DND-41 (cell line): Measurements from ENCODE around the gene CFLAR.

ENCODE experiments used
- ATAC-seq: fragments of 200-7000 bp; cut with Tn5 transposase; 3 replicates; pipeline ENCODE4 v1.9.1; 2021; ENCODE audit warnings: low read depth; ENCODE audit not compliant: insufficient read depth
- DNase-seq: peaks from one replicate; pipeline ENCODE4 v3.0.0-alpha.2; 2020
- H2AFZ ChIP-seq: 2 replicates; pipeline ENCODE4 v1.6.0; 2012; ENCODE audit warnings: low read depth, low read length
- H3K27ac ChIP-seq: 2 replicates; pipeline ENCODE4 v1.5.1; 2012; ENCODE audit warnings: low read length, inconsistent platforms
- H3K27me3 ChIP-seq: fragments of 200-600 bp; sonication (generic); 2 replicates; pipeline ENCODE4 v1.6.0; 2012; ENCODE audit warnings: low read length, mild to moderate bottlenecking, inconsistent platforms; ENCODE audit not compliant: insufficient read depth, poor library complexity
- H3K36me3 ChIP-seq: 2 replicates; pipeline ENCODE4 v1.5.1; 2012; ENCODE audit warnings: low read length, inconsistent platforms; ENCODE audit not compliant: insufficient read depth
- H3K4me1 ChIP-seq: 2 replicates; pipeline ENCODE4 v1.5.1; 2012; ENCODE audit warnings: mild to moderate bottlenecking, low read length; ENCODE audit not compliant: insufficient read depth
- H3K4me2 ChIP-seq: 2 replicates; pipeline ENCODE4 v1.6.0; 2012; ENCODE audit warnings: mild to moderate bottlenecking, moderate library complexity, low read length, inconsistent platforms; ENCODE audit not compliant: insufficient read depth
- H3K4me3 ChIP-seq, 2 experiments: fragments of 200-600 bp in 1 of 2; shearing (Covaris generic) in 1 of 2; 2 replicates each; pipeline ENCODE4 v1.5.1; 2012 to 2016; ENCODE audit warnings: inconsistent platforms in 2 of 2, low read length in 2 of 2, mild to moderate bottlenecking in 2 of 2, low read depth in 1 of 2, moderate library complexity in 1 of 2
- H3K79me2 ChIP-seq: 2 replicates; pipeline ENCODE4 v1.6.0; 2012; ENCODE audit warnings: low read length, inconsistent platforms; ENCODE audit not compliant: insufficient read depth
- H3K9ac ChIP-seq: 2 replicates; pipeline ENCODE4 v1.6.0; 2012; ENCODE audit warnings: low read depth, mild to moderate bottlenecking, inconsistent platforms, low read length, moderate library complexity
- H3K9me3 ChIP-seq: 2 replicates; pipeline ENCODE4 v1.5.1; 2012; ENCODE audit warnings: low read length, moderate library complexity, mild to moderate bottlenecking, inconsistent platforms; ENCODE audit not compliant: insufficient read depth, severe bottlenecking
- H4K20me1 ChIP-seq: 2 replicates; pipeline ENCODE4 v1.6.0; 2012; ENCODE audit warnings: low read length; ENCODE audit not compliant: insufficient read depth
- EZH2 ChIP-seq: IDR thresholded peaks from 3 replicates; pipeline ENCODE4 v1.6.1; 2012; ENCODE audit warnings: borderline replicate concordance, low read depth, mild to moderate bottlenecking, moderate library complexity, low read length, inconsistent platforms; ENCODE audit not compliant: severe bottlenecking
- TF ChIP-seq, protein P1 (sequence below): IDR thresholded peaks from 2 replicates; pipeline ENCODE4 v1.5.1; 2012; ENCODE audit warnings: borderline replicate concordance, low read length, moderate library complexity, mild to moderate bottlenecking; ENCODE audit not compliant: poor library complexity, severe bottlenecking; ENCODE audit errors: extremely low read depth

Gene CFLAR

GRCh38 chr2:201219328-201220096 is 103.5 kb downstream of the CFLAR start:
- no peak overlapping the region for H3K4me2 ChIP-seq
- no peaks in the 10 kb centered on the region for H3K27me3 ChIP-seq
- no peak overlapping the region for H3K9ac ChIP-seq
- H3K27ac ChIP-seq = no peak overlapping the region
- H3K79me2 ChIP-seq = no peaks in the 10 kb centered on the region
- peaks cover 16% of the 10 kb centered on the region for H3K36me3 ChIP-seq
- no peaks in the 10 kb centered on the region for H3K9me3 ChIP-seq
- TF ChIP-seq EZH2 = no peak
- TF ChIP-seq, protein P1, sequence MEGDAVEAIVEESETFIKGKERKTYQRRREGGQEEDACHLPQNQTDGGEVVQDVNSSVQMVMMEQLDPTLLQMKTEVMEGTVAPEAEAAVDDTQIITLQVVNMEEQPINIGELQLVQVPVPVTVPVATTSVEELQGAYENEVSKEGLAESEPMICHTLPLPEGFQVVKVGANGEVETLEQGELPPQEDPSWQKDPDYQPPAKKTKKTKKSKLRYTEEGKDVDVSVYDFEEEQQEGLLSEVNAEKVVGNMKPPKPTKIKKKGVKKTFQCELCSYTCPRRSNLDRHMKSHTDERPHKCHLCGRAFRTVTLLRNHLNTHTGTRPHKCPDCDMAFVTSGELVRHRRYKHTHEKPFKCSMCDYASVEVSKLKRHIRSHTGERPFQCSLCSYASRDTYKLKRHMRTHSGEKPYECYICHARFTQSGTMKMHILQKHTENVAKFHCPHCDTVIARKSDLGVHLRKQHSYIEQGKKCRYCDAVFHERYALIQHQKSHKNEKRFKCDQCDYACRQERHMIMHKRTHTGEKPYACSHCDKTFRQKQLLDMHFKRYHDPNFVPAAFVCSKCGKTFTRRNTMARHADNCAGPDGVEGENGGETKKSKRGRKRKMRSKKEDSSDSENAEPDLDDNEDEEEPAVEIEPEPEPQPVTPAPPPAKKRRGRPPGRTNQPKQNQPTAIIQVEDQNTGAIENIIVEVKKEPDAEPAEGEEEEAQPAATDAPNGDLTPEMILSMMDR = no peak
- ATAC-seq (no peak), DNase-seq (no peak)
- H3K4me3 ChIP-seq = no peak overlapping the region
- H3K4me1 ChIP-seq = peaks cover 22% of the 10 kb centered on the region
- H4K20me1 ChIP-seq = no peaks in the 10 kb centered on the region
- no peak overlapping the region for H2AFZ ChIP-seq

DNA sequence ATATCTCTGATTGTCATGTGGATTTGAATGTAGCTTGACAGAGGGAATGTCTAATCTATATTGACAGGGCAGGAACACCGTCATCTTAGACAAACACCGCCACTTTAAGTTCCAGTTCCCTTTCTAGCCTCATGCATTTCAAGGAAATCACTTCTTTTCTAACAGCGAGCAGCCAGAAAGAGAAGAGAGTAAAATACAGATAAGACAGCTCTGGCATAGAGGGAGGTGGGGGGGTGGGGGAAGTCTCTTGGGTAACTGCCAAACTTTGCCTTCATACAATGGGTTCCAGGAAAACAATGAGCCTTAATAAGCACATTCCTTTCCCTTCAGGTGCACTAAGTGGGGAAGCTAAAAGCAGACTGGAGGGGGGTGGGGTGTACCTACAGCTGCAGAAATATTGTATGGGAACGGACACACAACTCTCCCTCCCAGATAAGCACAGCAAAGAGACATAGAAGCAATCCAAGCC is 104.2 kb downstream of the CFLAR start:
- H3K4me2 ChIP-seq = no peak overlapping the region
- H3K79me2 ChIP-seq = no peaks in the 10 kb centered on the region
- H3K36me3 ChIP-seq = peaks cover 16% of the 10 kb centered on the region
- no peak overlapping the region for H2AFZ ChIP-seq
- no peaks in the 10 kb centered on the region for H4K20me1 ChIP-seq
- peaks cover 22% of the 10 kb centered on the region for H3K4me1 ChIP-seq
- DNase-seq = peak; percentile 74
- TF ChIP-seq EZH2 = no peak
- TF ChIP-seq, protein P1 = no peak
- peak; percentile 78 for ATAC-seq
- H3K9me3 ChIP-seq = no peaks in the 10 kb centered on the region
- no peaks in the 10 kb centered on the region for H3K27me3 ChIP-seq
- no peak overlapping the region for H3K9ac ChIP-seq
- no peak overlapping the region for H3K4me3 ChIP-seq
- no peak overlapping the region for H3K27ac ChIP-seq

DNA sequence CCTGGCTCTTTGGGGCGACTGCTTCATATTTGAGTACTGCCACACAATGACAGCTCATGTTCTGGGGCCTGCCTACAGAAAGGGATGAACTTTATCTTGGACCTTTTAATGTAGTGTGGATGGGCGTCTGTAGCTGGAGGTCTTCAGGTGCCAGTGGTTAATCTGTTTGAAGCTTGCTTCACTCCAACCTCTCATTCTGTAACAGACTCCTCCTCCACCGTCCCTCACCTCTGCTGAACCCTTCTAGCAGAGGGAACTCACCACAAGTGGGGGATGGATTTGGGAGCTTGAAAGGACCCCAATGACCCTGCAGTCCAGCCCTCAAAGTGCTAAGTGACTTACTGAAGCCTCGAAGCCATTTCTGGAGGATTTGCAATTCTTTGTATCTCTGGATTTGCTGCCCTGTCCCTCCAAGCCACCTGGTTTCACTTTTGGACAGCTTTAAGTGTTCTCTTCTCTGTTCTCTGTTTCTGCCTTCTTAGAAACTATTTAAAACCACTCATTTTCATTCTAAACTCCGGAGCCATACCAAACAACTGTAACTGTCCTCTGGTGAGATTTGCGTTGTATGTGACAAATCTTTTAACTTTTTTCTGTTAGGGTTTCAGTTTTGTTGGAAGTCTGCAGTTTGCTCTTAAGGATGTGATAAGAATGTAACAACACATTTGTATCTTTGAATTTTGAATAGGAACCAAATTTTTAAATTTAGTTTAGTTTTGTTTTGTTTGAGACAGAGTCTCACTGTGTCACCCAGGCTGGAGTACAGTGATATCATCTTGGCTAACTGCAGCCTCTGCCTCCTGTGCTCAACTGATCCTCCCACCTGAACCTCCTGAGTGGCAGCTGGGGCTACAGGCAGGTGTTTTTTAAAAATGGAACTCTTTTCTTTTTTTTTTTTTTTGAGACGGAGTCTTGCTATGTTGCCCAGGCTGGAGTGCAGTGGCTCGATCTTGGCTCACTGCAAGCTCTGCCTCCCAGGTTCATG is 107.4 kb downstream of the CFLAR start:
- Histone ChIP-seq H3K4me1 (peaks cover 22% of the 10 kb centered on the region), H2AFZ (no peak overlapping the region), H3K27ac (no peak overlapping the region), H3K9me3 (no peaks in the 10 kb centered on the region), H3K9ac (no peak overlapping the region), H3K79me2 (no peaks in the 10 kb centered on the region), H3K27me3 (no peaks in the 10 kb centered on the region), H3K4me3 (no peak overlapping the region), H3K36me3 (peaks cover 4% of the 10 kb centered on the region), H4K20me1 (no peaks in the 10 kb centered on the region), H3K4me2 (no peak overlapping the region)
- TF ChIP-seq EZH2 = no peak
- TF ChIP-seq, protein P1 = no peak
- ATAC-seq = peak; percentile 40
- no peak for DNase-seq
